OCI-LY7 (cell line): ENCODE results near the gene PTPRF. TPM values are rescaled to one million over a fixed set of nuclear protein-coding genes. Genes with fewer than 3 reads are reported as not detected.

Experiments used
- BruUV-seq: library from RNA; stranded (reverse); fragments of 400-500 nt; replicated peaks from 2 replicates; lab custom pipeline; 2021; lab: Mats Ljungman, UMichigan
- CTCF ChIA-PET: fragments of 300-600 bp; sonication (Branson Sonifier 250); formaldehyde crosslinking; loops from one replicate; lab custom pipeline; 2022; ENCODE audit warnings: antibody characterized with exemption; ENCODE audit not compliant: unreplicated experiment; lab: Charles Lee
- POLR2A ChIA-PET: fragments of 300-600 bp; sonication (Branson Sonifier 250); formaldehyde crosslinking; loops from one replicate; lab custom pipeline; 2022; ENCODE audit warnings: antibody characterized with exemption; lab: Charles Lee
- DNase-seq: peaks from one replicate; pipeline ENCODE4 v3.0.0-alpha.2; 2015; ENCODE audit warnings: low spot score
- H2AFZ ChIP-seq: fragments of 200-600 bp; sonication (generic), shearing (Covaris generic); 2 replicates; pipeline ENCODE4 v1.6.1; 2014; ENCODE audit warnings: mild to moderate bottlenecking, antibody characterized with exemption, low read length, moderate library complexity
- H3K27ac ChIP-seq: fragments of 200-600 bp; sonication (generic); 2 replicates; pipeline ENCODE4 v1.5.1; 2014; ENCODE audit warnings: mixed run types, low read depth, mild to moderate bottlenecking, moderate library complexity, low read length, inconsistent platforms; ENCODE audit not compliant: poor library complexity, severe bottlenecking
- H3K36me3 ChIP-seq: fragments of 200-600 bp; sonication (generic); 2 replicates; pipeline ENCODE4 v1.6.1; 2014; ENCODE audit warnings: mild to moderate bottlenecking, antibody characterized with exemption, low read length, moderate library complexity, mixed read lengths; ENCODE audit not compliant: insufficient read depth
- H3K4me1 ChIP-seq: fragments of 200-600 bp; sonication (generic); 2 replicates; pipeline ENCODE4 v1.5.1; 2014; ENCODE audit warnings: mild to moderate bottlenecking, low read length; ENCODE audit not compliant: insufficient read depth, poor library complexity, severe bottlenecking
- H3K4me2 ChIP-seq: fragments of 200-600 bp; sonication (generic); 2 replicates; pipeline ENCODE4 v1.6.1; 2014; ENCODE audit warnings: mild to moderate bottlenecking, low read length
- H3K4me3 ChIP-seq: fragments of 200-600 bp; sonication (generic); 2 replicates; pipeline ENCODE4 v1.5.1; 2014; ENCODE audit warnings: mild to moderate bottlenecking, low read depth, low read length; ENCODE audit not compliant: poor library complexity, severe bottlenecking
- H3K79me2 ChIP-seq: fragments of 200-600 bp; sonication (generic); 2 replicates; pipeline ENCODE4 v1.6.1; 2016; ENCODE audit warnings: low read depth, mild to moderate bottlenecking, low read length, moderate library complexity, mixed read lengths; ENCODE audit not compliant: insufficient read depth
- H3K9me2 ChIP-seq: fragments of 200-600 bp; sonication (generic); 2 replicates; pipeline ENCODE4 v1.6.1; 2016; ENCODE audit warnings: mild to moderate bottlenecking, low read length, mixed read lengths; ENCODE audit not compliant: insufficient read depth
- H3K9me3 ChIP-seq: fragments of 200-600 bp; sonication (generic); 2 replicates; pipeline ENCODE4 v1.6.1; 2014; ENCODE audit warnings: mild to moderate bottlenecking, mixed run types, low read length, mixed read lengths
- H4K20me1 ChIP-seq: fragments of 200-600 bp; sonication (generic); 2 replicates; pipeline ENCODE4 v1.6.1; 2014; ENCODE audit warnings: mild to moderate bottlenecking, antibody characterized with exemption, low read length, moderate library complexity, mixed read lengths; ENCODE audit not compliant: insufficient read depth
- CTCF ChIP-seq: fragments of 200-600 bp; sonication (generic); conservative IDR thresholded peaks from 2 replicates; pipeline ENCODE4 v1.5.1; 2014; ENCODE audit warnings: mild to moderate bottlenecking, antibody characterized with exemption, low read length, moderate library complexity, mixed read lengths
- EZH2phosphoT487 ChIP-seq: fragments of 200-600 bp; sonication (generic); IDR thresholded peaks from 2 replicates; pipeline ENCODE4 v1.6.1; 2018; ENCODE audit warnings: low read depth, borderline replicate concordance, mild to moderate bottlenecking, mixed run types, antibody characterized with exemption, low read length, moderate library complexity, mixed read lengths
- intact Hi-C: fragments of 100-400 bp; cut with micrococcal nuclease; formaldehyde crosslinking; loops from one replicate; pipeline ENCODE4 v1.10.0; 2022; ENCODE audit not compliant: unreplicated experiment
- total RNA-seq, 2 experiments: library from RNA; depleted of rRNA in 1 of 2; stranded (reverse); fragments of >200 nt in 1 of 2; shearing (Covaris generic) in 1 of 2; gene quantifications; 2 replicates each; pipeline ENCODE4 v1.2.3, GENCODE V29; 2014 to 2022

Gene PTPRF
- total RNA-seq, 2 experiments from 2014 or later: 0.06 to 0.48 TPM

- no peaks in the 10 kb centered on the region for H3K9me3 ChIP-seq
- H3K4me3 ChIP-seq: no peak overlapping the region
- POLR2A ChIA-PET: no interaction called here
- no peaks in the 10 kb centered on the region for H3K79me2 ChIP-seq
- TF ChIP-seq CTCF (no peak), EZH2phosphoT487 (no peak)
- no peak overlapping the region for H2AFZ ChIP-seq
- CTCF ChIA-PET: no interaction called here
- DNase-seq: no peak
- no TSS peak for BruUV-seq
- no peak overlapping the region for H3K27ac ChIP-seq
- H3K4me1 ChIP-seq: no peaks in the 10 kb centered on the region
- H4K20me1 ChIP-seq: no peaks in the 10 kb centered on the region
- intact Hi-C loops: no loop called here
- H3K4me2 ChIP-seq: no peak overlapping the region
- no peaks in the 10 kb centered on the region for H3K9me2 ChIP-seq
- no peaks in the 10 kb centered on the region for H3K36me3 ChIP-seq
These were observed 61.5 kb downstream of the PTPRF start for GRCh38 chr1:43592051-43592665.

DNA sequence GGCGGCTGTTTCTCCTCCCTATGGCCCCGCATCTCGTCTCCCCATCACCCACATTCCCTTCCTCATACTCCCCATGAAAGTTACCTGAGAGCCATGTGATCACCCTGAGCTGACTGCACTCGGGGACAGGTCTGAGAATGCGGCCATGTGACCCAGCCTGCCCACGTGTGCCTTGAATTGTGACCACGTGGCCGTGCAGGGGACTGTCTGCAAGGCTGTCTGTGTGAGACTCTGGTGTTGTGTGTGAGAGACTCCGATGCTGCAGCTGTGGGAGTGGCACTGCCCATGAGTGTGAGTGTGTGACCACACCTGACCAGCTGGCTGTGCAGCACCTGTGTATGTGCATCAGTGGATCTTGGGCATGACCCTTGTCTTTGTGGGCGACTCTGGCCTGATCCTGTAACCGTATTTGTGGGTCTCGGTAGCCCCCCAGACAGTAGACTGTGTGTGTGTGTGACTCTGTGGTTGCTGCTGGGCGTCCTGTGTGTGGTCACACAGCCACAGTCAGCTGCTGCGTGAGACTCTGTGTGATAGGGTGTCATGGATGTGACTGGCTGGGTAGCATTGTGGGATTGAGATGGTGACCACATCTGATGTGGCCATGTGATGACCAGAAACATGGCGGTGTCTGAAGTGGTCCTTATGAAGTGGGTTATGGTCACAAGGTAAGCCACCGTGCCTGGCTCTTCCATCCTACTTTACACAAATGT, 62.4 kb downstream of the PTPRF start:
- Histone ChIP-seq H3K9me3 (no peaks in the 10 kb centered on the region), H3K4me1 (no peaks in the 10 kb centered on the region), H3K9me2 (no peaks in the 10 kb centered on the region), H3K36me3 (no peaks in the 10 kb centered on the region), H2AFZ (no peak overlapping the region), H3K79me2 (no peaks in the 10 kb centered on the region), H3K4me2 (no peak overlapping the region), H3K27ac (no peak overlapping the region), H3K4me3 (no peak overlapping the region), H4K20me1 (no peaks in the 10 kb centered on the region)
- ChIA-PET CTCF (interaction anchor here (0.6 kb wide), 1 partner anchor 10 kb away, joined by 3 read pairs; no protein-coding TSS in a partner anchor), POLR2A (no interaction called here)
- intact Hi-C loops: no loop called here
- no peak for TF ChIP-seq CTCF
- no peak for TF ChIP-seq EZH2phosphoT487
- no TSS peak for BruUV-seq
- no peak for DNase-seq

DNA sequence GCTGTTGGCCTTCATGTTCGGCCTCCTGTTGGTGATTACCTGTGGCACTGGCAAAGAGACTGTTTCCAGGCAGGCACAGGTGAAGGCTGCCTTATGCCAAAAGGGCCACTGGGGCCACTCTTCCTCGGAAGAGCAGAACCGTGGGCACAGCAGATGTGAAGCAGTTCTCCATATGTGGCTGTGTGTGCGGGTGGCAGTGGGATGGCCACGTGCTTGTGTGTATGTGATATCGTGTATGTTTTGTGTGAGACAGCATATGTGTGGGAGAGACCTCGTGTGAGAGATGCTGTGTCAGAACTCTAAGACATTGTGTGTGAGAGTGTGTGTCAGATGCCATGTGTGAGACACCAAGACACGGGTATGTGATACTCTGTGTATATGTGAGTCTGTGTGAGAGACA, 65.9 kb downstream of the PTPRF start:
- Histone ChIP-seq H3K79me2 (no peaks in the 10 kb centered on the region), H3K4me2 (no peak overlapping the region), H4K20me1 (no peaks in the 10 kb centered on the region), H3K27ac (no peak overlapping the region), H3K4me1 (no peaks in the 10 kb centered on the region), H3K4me3 (no peak overlapping the region), H3K36me3 (no peaks in the 10 kb centered on the region), H2AFZ (no peak overlapping the region), H3K9me2 (no peaks in the 10 kb centered on the region), H3K9me3 (no peaks in the 10 kb centered on the region)
- TF ChIP-seq EZH2phosphoT487: no peak
- no peak for TF ChIP-seq CTCF
- ChIA-PET POLR2A (no interaction called here), CTCF (no interaction called here)
- intact Hi-C loops: no loop called here
- DNase-seq: no peak
- BruUV-seq: no TSS peak
